Mesendoderm (in vitro differentiated cells): ENCODE measurements around the gene NLRC5.

ENCODE experiments used
- DNase-seq: peaks from one replicate; pipeline ENCODE4 v3.0.0; 2013
- H2AK5ac ChIP-seq: 2 replicates; pipeline ENCODE4 v1.6.1; 2013; ENCODE audit warnings: low read length, inconsistent platforms
- H2BK120ac ChIP-seq: 2 replicates; pipeline ENCODE4 v1.6.1; 2013; ENCODE audit warnings: low read depth, mild to moderate bottlenecking, low read length, moderate library complexity, mixed read lengths
- H2BK15ac ChIP-seq: replicated peaks from 2 replicates; pipeline ENCODE4 v1.6.1; 2013; ENCODE audit warnings: low read depth, mild to moderate bottlenecking, moderate library complexity
- H2BK5ac ChIP-seq: 2 replicates; pipeline ENCODE4 v1.6.1; 2013; ENCODE audit warnings: low read length, inconsistent platforms
- H3K18ac ChIP-seq: 2 replicates; pipeline ENCODE4 v1.6.1; 2013; ENCODE audit warnings: mild to moderate bottlenecking, low read length, mixed read lengths
- H3K23ac ChIP-seq: one replicate; pipeline ENCODE4 v1.6.1; 2013; ENCODE audit warnings: low read length
- H3K27ac ChIP-seq: 2 replicates; pipeline ENCODE4 v1.5.1; 2013; ENCODE audit warnings: low read depth, mild to moderate bottlenecking, inconsistent platforms, low read length, moderate library complexity
- H3K27me3 ChIP-seq: 2 replicates; pipeline ENCODE4 v1.6.1; 2013; ENCODE audit warnings: low read length, control low read depth, mild to moderate bottlenecking, inconsistent platforms; ENCODE audit not compliant: insufficient read depth, poor library complexity
- H3K36me3 ChIP-seq: 2 replicates; pipeline ENCODE4 v1.6.1; 2013; ENCODE audit warnings: low read length, inconsistent platforms; ENCODE audit not compliant: control insufficient read depth, insufficient read depth
- H3K4ac ChIP-seq: one replicate; pipeline ENCODE4 v1.6.1; 2013; ENCODE audit warnings: low read depth, mild to moderate bottlenecking, low read length, moderate library complexity
- H3K4me1 ChIP-seq: 2 replicates; pipeline ENCODE4 v1.6.1; 2013; ENCODE audit warnings: low read depth, low read length, inconsistent platforms; ENCODE audit not compliant: control insufficient read depth
- H3K4me2 ChIP-seq: 2 replicates; pipeline ENCODE4 v1.6.1; 2013; ENCODE audit warnings: low read length
- H3K4me3 ChIP-seq: 2 replicates; pipeline ENCODE4 v1.5.1; 2013; ENCODE audit warnings: mild to moderate bottlenecking, low read length
- H3K56ac ChIP-seq: one replicate; pipeline ENCODE4 v1.6.1; 2013; ENCODE audit warnings: low read length
- H3K79me1 ChIP-seq: 2 replicates; pipeline ENCODE4 v1.6.1; 2013; ENCODE audit warnings: low read length, inconsistent platforms
- H3K79me2 ChIP-seq: 2 replicates; pipeline ENCODE4 v1.6.1; 2013; ENCODE audit warnings: mild to moderate bottlenecking, low read length; ENCODE audit not compliant: control insufficient read depth, insufficient read depth
- H3K9ac ChIP-seq: 2 replicates; pipeline ENCODE4 v1.6.1; 2013; ENCODE audit warnings: low read length, inconsistent platforms
- H4K5ac ChIP-seq: one replicate; pipeline ENCODE4 v1.6.1; 2013; ENCODE audit warnings: low read length
- H4K8ac ChIP-seq: one replicate; pipeline ENCODE4 v1.6.1; 2013; ENCODE audit warnings: low read depth, mild to moderate bottlenecking, control low read depth, low read length, moderate library complexity
- WGBS: extraction: QIAGEN DNeasy Blood & Tissue Kit; methylation state at CpG from one replicate; pipeline ENCODE4 v1.1.7; 2013; ENCODE audit warnings: low lambda C conversion rate, missing lambda C conversion rate; ENCODE audit not compliant: insufficient coverage; ENCODE audit errors: extremely low coverage; 5-methylcytosine and 5-hydroxymethylcytosine counted together

The NLRC5 gene

DNA sequence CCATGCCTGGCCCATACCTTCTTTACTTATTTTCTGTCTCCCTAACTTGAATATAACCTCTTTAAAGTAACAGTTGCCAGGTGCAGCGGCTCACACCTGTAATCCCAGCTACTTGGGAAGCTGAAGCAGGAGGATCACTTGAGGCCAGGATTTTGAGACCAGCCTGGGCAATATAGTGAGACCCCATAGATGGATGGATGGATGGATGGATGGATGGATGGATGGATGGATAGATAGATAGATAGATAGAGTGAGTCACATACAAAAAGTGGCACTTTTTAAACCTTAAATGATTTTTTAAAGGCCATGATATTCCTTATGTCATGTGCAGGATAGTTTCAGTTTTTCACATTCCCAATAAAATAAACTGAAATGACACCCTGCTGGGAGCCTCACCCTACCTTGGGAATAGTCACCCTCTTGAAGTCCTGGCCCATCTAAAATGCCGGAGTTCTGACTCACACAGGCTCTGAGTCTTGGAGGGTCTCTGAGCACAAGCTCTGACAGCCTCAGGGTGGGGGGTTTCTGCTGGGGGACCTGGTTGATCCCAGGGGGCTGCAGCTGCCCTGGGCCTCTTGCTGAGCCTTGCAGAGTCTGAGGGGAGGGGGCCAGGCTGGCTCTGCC, 129.2 kb downstream of the NLRC5 start:
- WGBS = no CpG with 5 or more reads among the region's 2 CpGs
- no peak overlapping the region for H3K18ac ChIP-seq
- no peaks in the 10 kb centered on the region for H3K27me3 ChIP-seq
- H3K4me1 ChIP-seq = no peaks in the 10 kb centered on the region
- H2AK5ac ChIP-seq = no peak overlapping the region
- H2BK15ac ChIP-seq = no peak overlapping the region
- H4K8ac ChIP-seq = no peak overlapping the region
- no peak overlapping the region for H3K4ac ChIP-seq
- no peaks in the 10 kb centered on the region for H3K79me2 ChIP-seq
- no peak overlapping the region for H2BK120ac ChIP-seq
- no peak overlapping the region for H3K9ac ChIP-seq
- DNase-seq = no peak
- H3K27ac ChIP-seq = no peak overlapping the region
- no peak overlapping the region for H3K23ac ChIP-seq
- no peak overlapping the region for H3K4me3 ChIP-seq
- no peak overlapping the region for H2BK5ac ChIP-seq
- H3K56ac ChIP-seq = no peak overlapping the region
- H4K5ac ChIP-seq = no peak overlapping the region
- no peak overlapping the region for H3K4me2 ChIP-seq
- H3K36me3 ChIP-seq = no peaks in the 10 kb centered on the region
- no peaks in the 10 kb centered on the region for H3K79me1 ChIP-seq

DNA sequence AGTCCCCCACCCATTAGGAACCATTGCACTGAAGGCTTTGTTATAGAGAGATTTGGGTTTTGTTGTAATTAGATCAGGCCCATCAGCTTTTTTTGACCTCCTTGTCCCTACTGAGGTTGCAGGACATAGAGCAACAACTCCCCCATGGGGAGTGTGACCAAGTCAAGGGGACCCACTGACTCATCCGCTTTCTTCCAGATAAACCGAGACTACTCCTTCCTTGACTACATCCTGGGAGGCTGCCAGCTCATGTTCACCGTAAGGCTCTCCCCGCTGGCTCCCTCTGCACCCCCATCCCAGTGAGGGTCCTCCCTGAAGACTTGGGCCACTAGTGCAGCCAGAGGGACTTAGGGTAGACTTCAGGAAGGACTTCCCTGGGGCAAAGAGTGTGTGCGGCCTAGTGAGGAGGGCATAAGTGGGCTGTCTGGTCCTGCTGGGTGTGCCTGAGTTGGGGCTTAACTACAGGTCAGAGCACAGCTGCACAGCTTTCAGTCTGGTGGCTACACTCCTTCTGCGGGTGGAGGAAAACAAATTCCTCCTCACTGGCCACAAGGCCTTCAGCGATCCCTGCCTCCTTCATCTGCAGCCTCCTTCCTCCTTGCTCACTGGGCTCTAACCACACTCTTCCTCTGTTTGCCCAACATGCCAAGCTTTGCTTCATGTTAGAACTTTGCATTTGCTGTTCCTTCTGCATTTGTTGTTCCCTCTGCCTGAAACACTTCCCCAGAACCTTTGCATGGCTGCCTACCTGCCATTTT, 134.0 kb downstream of the NLRC5 start:
- H3K4me3 ChIP-seq = no peak overlapping the region
- no CpG with 5 or more reads among the region's 7 CpGs for WGBS
- H3K36me3 ChIP-seq = no peaks in the 10 kb centered on the region

DNA sequence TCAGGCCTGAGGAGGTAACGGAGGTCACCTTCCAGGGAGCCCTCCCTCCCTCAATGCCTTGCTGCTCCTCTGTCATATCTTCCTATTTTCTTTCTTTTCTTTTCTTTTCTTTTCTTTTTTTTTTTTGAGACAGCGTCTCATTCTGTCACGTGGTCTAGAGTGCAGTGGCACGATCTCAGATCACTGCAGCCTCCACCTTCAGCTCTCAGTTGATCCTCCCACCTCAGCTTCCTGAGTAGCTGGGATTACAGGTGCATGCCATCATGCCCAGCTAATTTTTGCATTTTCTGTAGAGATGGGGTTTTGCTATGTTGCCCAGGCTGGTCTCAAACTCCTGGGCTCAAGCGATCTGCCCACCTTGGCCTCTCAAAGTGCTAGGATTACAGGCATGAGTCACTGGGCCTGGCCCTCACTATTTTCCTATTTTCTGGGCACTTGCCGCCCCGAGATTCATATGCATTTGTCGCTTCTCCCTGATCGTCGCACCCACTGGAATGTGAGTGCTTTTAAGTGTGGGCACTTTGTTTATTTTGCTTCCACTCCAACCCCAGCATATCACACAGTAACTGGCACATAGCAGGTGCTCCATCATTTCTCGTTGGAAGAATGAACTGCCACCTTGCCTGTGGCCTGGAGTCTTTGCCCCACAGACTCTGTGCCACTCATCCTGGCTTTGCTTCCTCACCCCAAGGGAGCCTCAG, 134.8 kb downstream of the NLRC5 start:
- H4K8ac ChIP-seq = no peak overlapping the region
- no peak overlapping the region for H2AK5ac ChIP-seq
- H3K23ac ChIP-seq = no peak overlapping the region
- H3K4ac ChIP-seq = no peak overlapping the region
- H3K9ac ChIP-seq = no peak overlapping the region
- no peaks in the 10 kb centered on the region for H3K27me3 ChIP-seq
- no peak overlapping the region for H2BK120ac ChIP-seq
- no peaks in the 10 kb centered on the region for H3K36me3 ChIP-seq
- H3K18ac ChIP-seq = no peak overlapping the region
- no peaks in the 10 kb centered on the region for H3K79me2 ChIP-seq
- no CpG with 5 or more reads among the region's 11 CpGs for WGBS
- H3K79me1 ChIP-seq = no peaks in the 10 kb centered on the region
- no peak overlapping the region for H3K4me2 ChIP-seq
- H3K27ac ChIP-seq = no peak overlapping the region
- H2BK5ac ChIP-seq = no peak overlapping the region
- no peak overlapping the region for H4K5ac ChIP-seq
- no peaks in the 10 kb centered on the region for H3K4me1 ChIP-seq
- no peak overlapping the region for H2BK15ac ChIP-seq
- no peak overlapping the region for H3K4me3 ChIP-seq
- no peak for DNase-seq
- no peak overlapping the region for H3K56ac ChIP-seq

More for the DNA sequence above, 134.0 kb downstream of the NLRC5 start:
- Histone ChIP-seq H2BK120ac (no peak overlapping the region), H3K27ac (no peak overlapping the region), H3K79me2 (no peaks in the 10 kb centered on the region), H2AK5ac (no peak overlapping the region), H3K4ac (no peak overlapping the region), H2BK15ac (no peak overlapping the region), H3K23ac (no peak overlapping the region), H3K27me3 (no peaks in the 10 kb centered on the region), H3K56ac (no peak overlapping the region), H3K18ac (no peak overlapping the region), H4K5ac (no peak overlapping the region), H3K4me2 (no peak overlapping the region), H3K9ac (no peak overlapping the region), H4K8ac (no peak overlapping the region), H3K79me1 (no peaks in the 10 kb centered on the region), H2BK5ac (no peak overlapping the region), H3K4me1 (no peaks in the 10 kb centered on the region)
- no peak for DNase-seq

DNA sequence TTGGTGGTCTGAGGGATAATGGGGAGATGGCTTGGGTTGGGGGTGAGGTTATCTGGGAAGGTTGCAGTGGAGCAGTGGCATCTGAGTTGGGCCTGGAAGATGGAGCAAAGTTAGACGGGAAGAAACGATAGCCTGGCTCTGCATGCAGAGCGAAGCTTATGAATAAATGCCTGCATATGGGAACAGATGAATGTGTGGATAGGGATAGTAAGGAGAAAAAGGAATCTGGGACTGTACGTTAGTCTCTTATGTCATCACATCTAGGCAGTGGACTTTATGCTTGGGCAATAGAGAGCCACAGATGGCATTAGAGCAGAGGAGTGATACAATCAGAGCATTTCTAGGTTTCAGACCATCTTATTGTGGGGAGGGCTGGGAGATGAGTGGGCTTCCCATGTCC, 136.0 kb downstream of the NLRC5 start:
- H2BK120ac ChIP-seq = no peak overlapping the region
- DNase-seq = no peak
- no peaks in the 10 kb centered on the region for H3K4me1 ChIP-seq
- no peak overlapping the region for H2BK15ac ChIP-seq
- H3K36me3 ChIP-seq = no peaks in the 10 kb centered on the region
- no peak overlapping the region for H3K23ac ChIP-seq
- H3K4me2 ChIP-seq = no peak overlapping the region
- H2BK5ac ChIP-seq = no peak overlapping the region
- H3K79me2 ChIP-seq = no peaks in the 10 kb centered on the region
- no peak overlapping the region for H4K5ac ChIP-seq
- H2AK5ac ChIP-seq = no peak overlapping the region
- H3K4me3 ChIP-seq = no peak overlapping the region
- H3K79me1 ChIP-seq = no peaks in the 10 kb centered on the region
- H3K4ac ChIP-seq = no peak overlapping the region
- H3K56ac ChIP-seq = no peak overlapping the region
- no peak overlapping the region for H3K9ac ChIP-seq
- no peak overlapping the region for H3K27ac ChIP-seq
- H3K27me3 ChIP-seq = no peaks in the 10 kb centered on the region
- no peak overlapping the region for H4K8ac ChIP-seq
- H3K18ac ChIP-seq = no peak overlapping the region
- WGBS = no CpG with 5 or more reads among the region's 4 CpGs

DNA sequence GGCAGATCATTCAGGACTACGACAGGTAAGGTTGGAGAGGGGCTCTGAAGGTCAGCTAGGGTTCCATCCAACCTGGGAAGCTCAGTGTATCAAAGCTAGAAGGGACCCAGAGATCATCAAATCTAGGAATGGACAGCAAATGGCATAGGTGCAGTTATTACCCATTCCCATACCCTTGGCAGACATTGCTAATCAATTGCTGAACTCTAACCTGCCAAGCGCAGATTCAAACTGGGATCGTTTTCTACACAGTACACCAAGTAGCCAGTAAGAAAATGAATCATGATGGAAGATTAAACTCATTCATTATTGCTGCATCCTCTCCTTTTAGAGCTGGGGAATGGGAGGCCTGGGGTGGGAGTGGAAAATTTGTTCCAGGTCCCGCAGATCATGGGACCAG, 136.6 kb downstream of the NLRC5 start:
- Histone ChIP-seq H2BK5ac (no peak overlapping the region), H4K5ac (no peak overlapping the region), H3K4me2 (no peak overlapping the region), H3K23ac (no peak overlapping the region), H3K79me1 (no peaks in the 10 kb centered on the region), H3K27me3 (no peaks in the 10 kb centered on the region), H3K4me1 (no peaks in the 10 kb centered on the region), H3K56ac (no peak overlapping the region), H3K4me3 (no peak overlapping the region), H3K4ac (no peak overlapping the region), H2BK120ac (no peak overlapping the region), H2BK15ac (no peak overlapping the region), H3K27ac (no peak overlapping the region), H3K79me2 (no peaks in the 10 kb centered on the region), H3K9ac (no peak overlapping the region), H3K18ac (no peak overlapping the region), H4K8ac (no peak overlapping the region), H3K36me3 (no peaks in the 10 kb centered on the region), H2AK5ac (no peak overlapping the region)
- no CpG with 5 or more reads among the region's 4 CpGs for WGBS
- no peak for DNase-seq
